Gastroesophageal sphincter (tissue), 4 donors: ENCODE data around the gene C9orf85. TPM values are rescaled to one million over a fixed set of nuclear protein-coding genes. Genes with fewer than 3 reads are reported as not detected.

Experiments used
- ATAC-seq: fragments of 150-250 bp; one replicate; pipeline ENCODE4 v1.9.1; 2016; ENCODE audit warnings: mild to moderate bottlenecking, moderate library complexity
- H3K27ac ChIP-seq, 4 donors: fragments of 200-600 bp; sonication (generic) in 3 of 4; 1 replicate in 3 of 4; 2 replicates in 1 of 4; pipeline ENCODE4 v1.5.1; 2016 to 2019
- H3K27me3 ChIP-seq: fragments of 200-600 bp; sonication (generic); one replicate; pipeline ENCODE4 v1.5.1; 2019
- H3K36me3 ChIP-seq, 2 donors: fragments of 200-600 bp; sonication (generic); one replicate each; pipeline ENCODE4 v1.5.1; 2019; ENCODE audit warnings: control low read depth in 1 of 2
- H3K4me1 ChIP-seq, 3 donors: fragments of 200-600 bp; sonication (generic); 1 replicate in 2 of 3; 2 replicates in 1 of 3; pipeline ENCODE4 v1.5.1; 2016 to 2019; ENCODE audit warnings: control low read depth in 2 of 3
- H3K4me3 ChIP-seq, 2 donors: fragments of 200-600 bp; sonication (generic); one replicate each; pipeline ENCODE4 v1.5.1; 2019; ENCODE audit warnings: mild to moderate bottlenecking in 1 of 2, moderate library complexity in 1 of 2
- H3K9me3 ChIP-seq, 3 donors: fragments of 200-600 bp; sonication (generic); one replicate each; pipeline ENCODE4 v1.5.1; 2017 to 2019; ENCODE audit warnings: control low read depth in 2 of 3
- CTCF ChIP-seq, 4 experiments: fragments of 200-600 bp in 2 of 4; fragments of 450-650 bp in 2 of 4; sonication (generic) in 1 of 4; IDR thresholded peaks; one replicate each; pipeline ENCODE4 v1.5.1; 2017 to 2019; ENCODE audit warnings: antibody characterized with exemption in 4 of 4, mild to moderate bottlenecking in 2 of 4, moderate library complexity in 2 of 4
- EP300 ChIP-seq: sonication (generic); formaldehyde crosslinking; IDR thresholded peaks from one replicate; pipeline ENCODE4 v1.6.1; 2017; ENCODE audit warnings: antibody characterized with exemption, mild to moderate bottlenecking
- POLR2A ChIP-seq, 2 donors: fragments of 450-650 bp; IDR thresholded peaks; one replicate each; pipeline ENCODE4 v1.6.1; 2017; ENCODE audit warnings: antibody characterized with exemption in 2 of 2, mild to moderate bottlenecking in 2 of 2, moderate library complexity in 1 of 2
- POLR2AphosphoS5 ChIP-seq: sonication (generic); formaldehyde crosslinking; IDR thresholded peaks from one replicate; pipeline ENCODE4 v1.6.1; 2017; ENCODE audit warnings: antibody characterized with exemption
- WGBS, 2 donors: methylation state at CpG; one replicate each; pipeline ENCODE4 v1.1.5; 2018; ENCODE audit warnings: low coverage in 1 of 2; 5-methylcytosine and 5-hydroxymethylcytosine counted together
- total RNA-seq, 4 donors: library from RNA; depleted of rRNA; stranded (reverse); fragments of >200 nt; gene quantifications; one replicate each; pipeline ENCODE4 v1.1.0, GENCODE V29; 2016

Gene C9orf85
- total RNA-seq, 4 donors from 2014 or later = 9.8 to 14.6 (median 11.9) TPM

- Histone ChIP-seq H3K27me3 (no peaks in the 10 kb centered on the region), H3K9me3 (peaks cover 0 to 41% (median 0%) of the 10 kb centered on the region in 3 donors), H3K27ac (no peak overlapping the region), H3K4me3 (no peak overlapping the region), H3K4me1 (no peaks in the 10 kb centered on the region), H3K36me3 (peaks cover 0 to 13% of the 10 kb centered on the region in 2 donors)
- no peak for ATAC-seq
- no peak for TF ChIP-seq CTCF (IDR thresholded peaks at IDR 0.05)
- no peak for TF ChIP-seq POLR2A (IDR thresholded peaks at IDR 0.05)
- TF ChIP-seq POLR2AphosphoS5 = no peak
- TF ChIP-seq EP300 = no peak
Observed at GRCh38 chr9:71876829-71877228, 34.6 kb upstream of the C9orf85 start.

GRCh38 chr9:71878327-71879274 is 32.8 kb upstream of the C9orf85 start:
- peaks cover 0 to 51% (median 0%) of the 10 kb centered on the region in 3 donors for H3K9me3 ChIP-seq
- peaks cover 0 to 18% of the 10 kb centered on the region in 2 donors for H3K36me3 ChIP-seq
- 93 to 96% methylated on average over 4 of the region's 4 CpGs for WGBS, 2 donors
- no peaks in the 10 kb centered on the region for H3K4me1 ChIP-seq
- no peak overlapping the region for H3K27ac ChIP-seq
- no peak overlapping the region for H3K4me3 ChIP-seq
- H3K27me3 ChIP-seq = no peaks in the 10 kb centered on the region
- TF ChIP-seq POLR2A (IDR thresholded peaks at IDR 0.05) (no peak), EP300 (no peak)
- no peak for ATAC-seq

GRCh38 chr9:71879644-71880174 is 31.7 kb upstream of the C9orf85 start:
- TF ChIP-seq POLR2AphosphoS5 (no peak), POLR2A (IDR thresholded peaks at IDR 0.05) (no peak), EP300 (no peak), CTCF (IDR thresholded peaks at IDR 0.05) (no peak)
- Histone ChIP-seq H3K4me3 (no peak overlapping the region), H3K4me1 (no peaks in the 10 kb centered on the region), H3K27me3 (no peaks in the 10 kb centered on the region), H3K27ac (no peak overlapping the region), H3K36me3 (peaks cover 0 to 9% of the 10 kb centered on the region in 2 donors), H3K9me3 (peaks cover 0 to 62% (median 0%) of the 10 kb centered on the region in 3 donors)
- 93 to 100% methylated on average over 2 of the region's 2 CpGs for WGBS, 2 donors
- ATAC-seq = no peak

GRCh38 chr9:71884005-71884404 is 27.4 kb upstream of the C9orf85 start:
- TF ChIP-seq POLR2A (IDR thresholded peaks at IDR 0.05) = no peak
- no peak for TF ChIP-seq POLR2AphosphoS5
- TF ChIP-seq EP300 = no peak
- no peak for TF ChIP-seq CTCF (IDR thresholded peaks at IDR 0.05)
- ATAC-seq = no peak
- Histone ChIP-seq H3K27me3 (no peaks in the 10 kb centered on the region), H3K27ac (no peak overlapping the region), H3K4me3 (no peak overlapping the region), H3K4me1 (peaks cover 0 to 13% (median 0%) of the 10 kb centered on the region in 3 donors), H3K9me3 (peaks cover 0 to 46% (median 0%) of the 10 kb centered on the region in 3 donors), H3K36me3 (peaks cover 0 to 7% of the 10 kb centered on the region in 2 donors)

DNA sequence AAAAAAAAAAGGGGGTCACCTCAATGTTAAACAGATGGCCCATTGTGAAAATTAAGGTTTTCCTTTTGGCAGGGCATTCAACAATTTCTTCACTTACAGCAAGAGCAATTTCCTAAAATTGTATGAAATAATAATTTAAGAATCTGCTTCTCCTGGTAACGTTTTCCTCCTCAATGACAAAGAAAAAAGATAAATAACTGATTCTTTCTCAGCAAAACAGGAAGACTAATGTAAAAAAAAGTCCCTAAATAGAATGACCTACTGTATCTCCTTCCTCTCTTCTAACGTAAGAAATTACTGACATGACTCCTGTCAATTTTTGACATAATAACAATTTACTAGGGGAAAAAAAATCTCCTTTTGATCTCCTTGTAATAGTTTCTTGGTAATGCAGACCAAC is 26.0 kb upstream of the C9orf85 start:
- Histone ChIP-seq H3K36me3 (peaks cover 0 to 7% of the 10 kb centered on the region in 2 donors), H3K27ac (no peak overlapping the region), H3K9me3 (peaks cover 0 to 35% (median 0%) of the 10 kb centered on the region in 3 donors), H3K4me3 (no peak overlapping the region), H3K4me1 (peaks cover 0 to 19% (median 0%) of the 10 kb centered on the region in 3 donors), H3K27me3 (no peaks in the 10 kb centered on the region)
- 10 to 18% methylated on average over 2 of the region's 2 CpGs for WGBS, 2 donors
- TF ChIP-seq POLR2A (IDR thresholded peaks at IDR 0.05) = no peak
- TF ChIP-seq POLR2AphosphoS5 = no peak
- no peak for TF ChIP-seq EP300
- TF ChIP-seq CTCF (IDR thresholded peaks at IDR 0.05) = no peak
- no peak for ATAC-seq
